IPS-NIHi7 (cell line): Measurements from ENCODE around the gene RPS2.
"Not testable (repeated sequence)": the region's sequence is repeated elsewhere in the genome, so short reads cannot be mapped to it uniquely, and the experiment has no call there.

Experiments used
- DNase-seq: peaks from one replicate; pipeline ENCODE4 v3.0.0; 2012; ENCODE audit warnings: mixed read lengths; ENCODE audit errors: extremely low spot score

Gene RPS2

DNA sequence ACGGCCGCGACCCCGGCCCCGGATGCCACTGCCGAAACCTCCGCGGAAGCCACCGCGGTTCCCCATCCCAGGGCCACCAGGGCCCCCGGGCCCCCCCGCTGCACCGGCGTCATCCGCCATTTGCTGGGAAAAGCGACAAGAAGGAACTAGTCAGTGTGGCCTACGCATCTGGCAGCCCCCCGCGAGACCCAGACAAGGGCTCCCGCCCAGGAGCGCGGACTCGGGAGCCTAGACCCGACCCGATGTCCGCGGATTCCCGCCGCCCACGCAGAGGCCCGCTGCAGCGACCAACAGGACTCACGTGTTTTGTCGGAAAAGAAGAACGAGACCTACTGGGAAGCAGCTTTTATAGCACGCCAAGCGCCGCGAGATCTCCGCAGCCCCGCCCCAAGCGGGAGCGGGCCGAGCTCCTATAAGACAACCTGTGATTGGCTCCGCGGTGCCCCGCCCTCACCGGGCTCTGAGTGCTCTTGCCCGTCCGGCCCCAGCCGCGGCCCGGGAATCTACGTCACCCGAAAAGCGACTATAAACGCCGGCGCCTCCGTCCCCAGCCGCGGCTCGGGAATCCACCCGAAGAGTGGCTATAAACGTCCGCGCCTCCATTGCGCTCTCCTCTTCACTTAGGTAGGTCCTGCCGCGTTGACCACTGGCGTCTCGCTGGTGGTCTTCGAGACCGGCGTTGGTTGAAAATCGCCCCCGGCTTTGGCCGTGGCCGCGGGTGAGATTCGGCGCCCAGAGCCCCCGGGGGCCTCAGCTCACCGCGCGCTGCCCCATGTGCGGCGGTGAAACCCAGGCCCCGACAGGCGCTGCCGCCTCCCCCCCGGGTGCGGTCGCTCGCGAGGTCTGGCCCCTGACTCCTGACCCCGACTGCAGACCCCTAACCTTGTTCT, at the start of gene RPS2:
RPS2 (minus strand) TSS at position 321 of the 890 bp plus-strand sequence; CDS start at position 120, 201 bp downstream.
- DNase-seq = peak; percentile 98

DNA sequence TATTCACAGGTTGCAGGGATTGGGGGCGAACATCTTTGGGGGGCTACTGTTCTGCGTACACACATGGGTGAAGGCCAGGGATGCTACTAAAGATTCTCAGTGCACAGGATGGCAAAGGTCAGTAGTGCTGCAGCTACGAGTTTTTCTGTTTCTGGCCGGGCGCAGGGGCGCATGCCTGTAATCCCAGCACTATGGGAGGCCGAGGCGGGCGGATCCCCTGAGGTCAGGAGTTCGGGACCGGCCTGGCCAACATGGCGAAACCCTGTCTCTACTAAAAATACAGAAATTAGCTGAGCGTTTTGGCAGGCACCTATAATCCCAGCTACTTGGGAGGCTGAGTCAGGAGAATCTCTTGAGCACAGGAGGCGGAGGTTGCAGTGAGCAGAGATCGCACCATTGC, 48.9 kb upstream of the RPS2 start:
- no peak for DNase-seq

DNA sequence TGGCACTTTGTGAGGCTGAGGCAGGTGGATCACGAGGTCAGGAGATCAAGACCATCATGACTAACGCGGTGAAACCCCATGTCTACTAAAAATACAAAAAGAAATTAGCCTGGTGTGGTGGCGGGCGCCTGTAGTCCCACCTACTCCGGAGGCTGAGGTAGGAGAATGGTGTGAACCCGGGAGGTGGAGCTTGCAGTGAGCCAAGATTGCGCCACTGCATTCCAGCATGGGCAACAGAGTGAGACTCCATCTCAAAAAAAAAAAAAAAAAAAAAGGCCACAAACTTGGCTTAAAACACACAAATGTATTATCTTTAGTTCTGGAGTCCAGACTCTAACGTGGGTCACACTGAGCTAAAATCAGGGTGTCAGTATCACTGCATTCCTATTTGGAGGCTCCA, 47.1 kb upstream of the RPS2 start:
- DNase-seq = not testable (repeated sequence)

DNA sequence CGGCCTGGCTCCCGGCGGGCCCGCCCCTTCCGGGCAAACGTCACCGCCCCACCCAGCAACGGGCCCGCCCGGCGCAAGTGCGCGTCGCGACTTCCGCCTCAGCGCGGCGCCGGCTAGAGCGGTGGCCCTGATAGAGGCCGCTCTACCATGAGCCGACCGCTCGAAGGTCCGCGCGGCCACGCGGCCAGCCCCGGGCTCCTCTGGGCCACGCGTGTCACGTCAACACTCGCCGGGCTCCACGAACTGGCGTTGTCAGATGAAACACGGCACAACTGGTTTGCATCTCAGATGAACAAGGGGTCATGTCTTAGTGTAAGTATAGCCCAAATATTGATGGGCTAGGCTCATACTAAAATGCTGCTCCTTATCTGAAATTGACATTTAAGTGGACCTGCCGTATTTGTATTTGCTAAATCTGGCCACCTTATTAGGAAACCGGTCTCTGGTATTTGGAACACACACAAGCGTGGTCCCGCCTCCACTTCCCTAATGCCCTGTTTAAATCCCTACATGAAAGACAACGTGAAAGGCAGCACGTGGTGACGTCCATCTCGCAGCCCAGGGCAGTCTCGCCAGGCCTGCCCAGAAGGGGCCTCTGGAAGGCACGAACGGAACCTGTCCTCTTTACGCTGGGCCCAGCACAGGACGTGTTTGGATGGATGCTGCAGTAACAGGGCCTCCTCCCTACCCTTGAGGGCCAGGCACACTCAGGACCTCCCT, 45.3 kb upstream of the RPS2 start, which contains the start of gene ZNF598:
ZNF598 (minus strand) TSS at position 31 of the 720 bp plus-strand sequence.
- DNase-seq = peak; percentile 91

DNA sequence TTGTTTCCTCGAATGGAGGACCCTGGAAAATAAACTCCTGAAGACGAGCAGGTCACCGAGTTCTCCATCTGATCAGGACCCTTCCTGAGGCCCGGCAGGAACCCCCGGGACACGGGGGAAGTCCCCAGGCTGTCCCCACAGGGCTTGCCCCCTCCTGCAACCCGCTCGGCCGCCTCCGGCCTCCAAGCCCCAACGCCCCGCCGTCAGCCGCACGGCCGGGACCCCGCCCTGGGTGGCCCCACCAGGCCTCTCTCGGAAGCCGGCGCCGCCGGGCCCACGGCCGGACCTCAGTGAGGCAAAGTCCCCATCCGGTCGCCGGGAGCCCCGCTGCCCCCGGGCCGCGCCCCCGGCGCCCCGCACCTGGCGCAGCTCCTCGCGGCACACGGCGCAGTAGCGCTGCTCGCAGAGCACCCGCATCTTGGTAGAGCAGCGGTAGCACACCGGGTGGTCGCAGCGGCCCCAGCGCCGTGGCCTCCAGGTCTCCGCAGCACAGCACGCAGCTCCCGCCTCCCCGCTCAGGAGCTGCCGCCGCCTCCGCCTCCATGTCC, 44.6 kb upstream of the RPS2 start:
- DNase-seq = no peak

DNA sequence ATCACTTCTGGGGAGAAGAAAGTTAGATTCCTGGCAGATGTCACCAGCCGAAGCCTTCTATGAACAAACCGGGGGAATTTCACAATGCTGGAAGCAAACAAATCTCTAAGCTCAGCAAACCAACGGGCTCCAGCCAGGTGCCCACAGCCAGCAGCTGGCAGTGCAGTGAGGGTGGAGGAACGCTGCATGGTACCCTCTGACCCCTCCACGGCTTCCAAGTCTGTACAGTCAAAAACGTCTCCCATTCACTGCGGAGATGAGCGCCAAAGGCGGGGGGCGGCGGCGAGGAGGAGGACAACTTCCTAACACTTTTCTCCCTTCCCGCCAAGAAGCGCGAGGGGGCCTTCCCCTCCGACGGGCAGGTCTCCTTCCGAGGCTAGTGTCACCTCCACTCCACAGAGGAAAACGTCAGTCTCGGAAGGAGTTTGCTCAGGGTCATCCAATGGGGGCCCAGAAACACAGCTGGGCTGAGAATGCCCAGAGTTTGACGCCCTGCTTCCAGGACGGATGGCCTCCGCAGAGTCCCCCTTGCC, 44.1 kb upstream of the RPS2 start:
- no peak for DNase-seq

DNA sequence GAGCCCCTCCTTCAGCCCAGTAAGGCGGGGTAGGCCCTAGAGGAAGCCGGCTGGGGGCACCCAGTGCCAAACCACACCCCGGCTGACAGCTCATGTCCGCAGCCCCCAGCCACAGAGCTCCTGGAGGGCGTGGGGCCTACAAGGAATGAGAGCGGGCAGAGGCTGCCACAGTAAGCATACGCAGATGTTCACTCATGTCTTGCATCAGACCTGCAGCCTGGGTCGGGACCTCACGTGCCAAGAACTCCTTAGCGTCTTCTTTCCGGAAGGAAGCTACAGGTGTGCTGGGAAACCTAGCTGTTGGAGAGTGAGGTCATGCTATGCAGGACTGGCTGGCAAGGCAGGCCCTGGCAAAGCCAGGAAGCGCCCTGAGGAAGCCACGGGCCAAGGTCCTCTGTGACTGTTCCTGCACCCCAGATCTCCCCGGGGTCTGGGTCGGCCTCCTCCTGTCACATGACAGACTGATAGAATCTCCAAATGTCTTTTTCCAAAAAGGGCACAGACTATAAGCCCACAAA, 43.4 kb upstream of the RPS2 start:
- DNase-seq = no peak

DNA sequence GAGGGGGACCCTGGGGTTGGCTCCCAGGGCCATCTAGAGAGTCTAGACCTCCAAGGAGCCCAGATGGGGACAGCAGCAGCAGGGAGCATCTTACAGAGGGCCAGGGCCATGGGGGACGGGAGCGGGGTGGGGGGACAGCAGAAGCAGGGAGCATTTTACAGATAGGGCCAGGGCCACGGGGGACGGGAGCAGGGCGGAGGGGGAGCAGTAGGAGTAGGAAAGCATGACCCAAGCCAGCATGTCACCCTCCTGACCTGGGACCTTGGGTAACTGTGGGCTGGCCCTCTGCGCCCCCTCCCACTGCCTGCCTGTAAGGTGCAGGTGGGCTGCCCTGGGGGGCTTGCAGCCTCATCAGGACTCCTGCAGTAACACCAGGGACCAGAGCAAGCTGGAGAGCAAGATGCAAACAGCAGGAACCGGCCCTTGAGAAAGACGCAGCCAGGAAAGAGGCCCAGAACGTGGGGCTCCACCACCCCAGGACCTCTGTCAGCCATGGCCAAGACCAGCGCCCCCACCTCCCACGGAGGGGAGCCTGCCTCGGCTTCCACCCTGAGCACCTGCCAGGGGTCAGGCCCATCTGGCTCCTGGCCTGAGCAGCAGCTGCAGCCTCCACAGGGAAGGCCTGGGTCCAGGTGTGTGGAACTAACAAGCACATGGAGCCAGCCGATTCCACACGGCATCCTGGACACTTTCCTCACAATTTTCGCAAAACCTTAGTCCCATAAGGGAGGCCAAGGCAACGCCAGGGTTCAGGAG, 42.6 kb upstream of the RPS2 start:
- no peak for DNase-seq

DNA sequence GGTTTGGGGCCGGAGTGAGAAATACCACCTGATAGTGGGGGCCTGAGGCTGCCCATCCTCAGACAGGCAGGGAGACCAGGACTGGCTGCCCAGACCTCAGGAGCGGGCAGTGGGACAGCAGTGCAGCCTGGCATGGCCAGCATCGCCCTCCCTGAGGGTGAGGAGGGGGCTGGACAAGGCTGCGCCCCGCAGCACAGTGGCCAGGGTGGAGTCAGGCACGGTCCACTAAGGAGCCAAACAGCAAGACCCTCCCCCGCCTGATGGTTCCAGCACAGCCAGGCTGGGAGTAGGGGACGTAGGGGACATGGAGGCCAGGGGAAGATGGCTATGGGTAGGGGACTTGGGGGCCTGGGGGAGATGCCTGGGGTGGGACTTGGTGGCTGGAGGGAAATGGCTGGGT, 41.7 kb upstream of the RPS2 start:
- no peak for DNase-seq

DNA sequence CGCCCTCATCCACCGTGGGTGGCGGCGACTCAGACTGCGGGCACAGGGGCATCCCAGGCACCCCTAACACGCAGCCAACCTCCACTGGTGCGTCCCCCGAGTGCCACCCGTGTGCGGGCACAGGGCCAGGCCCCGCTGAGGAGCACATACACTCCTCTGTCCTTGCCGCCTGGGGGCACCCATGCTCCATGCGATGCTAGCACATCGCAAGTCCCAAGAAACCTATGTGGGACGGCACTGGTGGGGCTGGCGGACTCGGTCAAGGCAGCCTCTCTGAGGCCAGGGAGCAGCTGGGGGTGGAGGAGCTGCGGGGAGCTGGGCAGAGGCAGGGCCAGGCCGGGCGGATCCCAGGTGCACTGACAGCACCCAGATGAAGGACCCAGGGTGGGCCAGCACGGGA, 41.0 kb upstream of the RPS2 start:
- no peak for DNase-seq

DNA sequence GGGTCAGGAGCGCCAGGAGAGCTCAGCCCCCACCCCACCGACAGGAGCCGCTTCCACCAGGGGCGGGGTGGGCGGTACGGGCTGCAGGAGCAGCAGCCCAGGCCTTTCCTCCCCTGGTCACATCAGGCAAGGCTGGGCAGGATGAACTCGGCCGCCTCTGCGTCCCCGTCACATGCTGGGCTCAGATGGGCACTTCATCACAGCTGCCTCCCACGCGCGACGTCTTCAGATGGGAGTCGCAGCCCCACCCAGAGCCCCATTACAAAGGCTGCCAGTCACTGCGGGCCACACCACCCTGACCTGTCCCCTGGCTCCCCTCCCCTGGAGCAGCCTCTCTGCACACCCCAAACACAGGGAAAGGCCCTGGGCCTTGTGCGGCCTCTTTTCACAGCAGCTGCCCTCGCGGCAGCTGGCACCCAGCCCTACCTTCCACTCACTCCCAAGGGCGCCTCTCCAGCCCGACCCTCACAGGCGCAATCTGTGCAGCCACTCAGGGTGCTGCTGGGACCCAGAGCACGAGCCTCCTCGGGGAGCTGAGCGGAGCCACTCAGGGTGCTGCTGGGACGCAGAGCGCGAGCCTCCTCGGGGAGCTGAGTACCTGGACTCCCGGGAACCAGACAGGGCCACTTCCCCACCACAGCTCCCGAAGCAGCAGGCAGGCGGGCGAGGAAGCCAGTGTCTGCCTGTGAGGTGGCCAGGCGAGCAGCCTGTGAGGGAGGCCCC, 40.3 kb upstream of the RPS2 start:
- no peak for DNase-seq

DNA sequence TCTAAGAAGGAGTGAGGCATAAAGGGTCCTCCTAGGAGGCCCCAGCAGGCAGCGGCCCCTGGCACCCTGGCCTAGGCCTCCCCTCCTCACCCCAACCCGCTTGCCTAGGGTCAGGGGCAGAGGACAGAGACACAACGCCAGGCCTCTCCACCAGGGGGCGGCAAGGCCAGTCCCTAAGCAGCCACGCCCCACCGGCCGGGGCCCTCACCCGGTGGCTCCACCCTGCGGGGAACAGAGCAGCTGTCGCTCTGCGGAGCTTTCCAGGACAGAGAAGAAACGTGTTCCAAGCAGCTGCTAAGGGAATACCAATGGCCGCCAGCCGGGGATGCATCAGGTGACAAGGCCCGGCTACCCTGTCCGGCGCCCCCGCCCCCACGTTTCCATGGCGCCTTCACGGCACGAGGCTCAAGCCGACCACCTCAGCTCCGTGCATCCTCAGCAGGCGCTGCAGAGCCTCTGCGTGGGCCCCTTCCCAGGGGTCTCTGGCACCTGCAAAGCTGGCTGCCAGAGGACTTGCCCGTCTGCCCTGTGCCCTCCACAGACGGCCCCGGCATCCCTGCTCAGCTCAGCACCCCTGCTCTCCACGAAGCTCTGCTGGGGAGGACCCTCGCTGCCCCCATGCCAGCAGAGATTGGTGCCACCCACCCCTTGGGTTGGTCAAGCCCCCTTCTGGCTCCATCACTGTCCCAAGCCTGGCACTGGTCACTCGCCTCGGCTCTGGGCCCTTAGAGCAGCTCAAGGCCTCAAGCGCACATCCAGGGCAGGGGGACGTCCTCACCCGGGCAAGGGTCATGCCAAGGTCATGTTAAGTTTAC, 39.4 kb upstream of the RPS2 start:
- peak; percentile 96 for DNase-seq

DNA sequence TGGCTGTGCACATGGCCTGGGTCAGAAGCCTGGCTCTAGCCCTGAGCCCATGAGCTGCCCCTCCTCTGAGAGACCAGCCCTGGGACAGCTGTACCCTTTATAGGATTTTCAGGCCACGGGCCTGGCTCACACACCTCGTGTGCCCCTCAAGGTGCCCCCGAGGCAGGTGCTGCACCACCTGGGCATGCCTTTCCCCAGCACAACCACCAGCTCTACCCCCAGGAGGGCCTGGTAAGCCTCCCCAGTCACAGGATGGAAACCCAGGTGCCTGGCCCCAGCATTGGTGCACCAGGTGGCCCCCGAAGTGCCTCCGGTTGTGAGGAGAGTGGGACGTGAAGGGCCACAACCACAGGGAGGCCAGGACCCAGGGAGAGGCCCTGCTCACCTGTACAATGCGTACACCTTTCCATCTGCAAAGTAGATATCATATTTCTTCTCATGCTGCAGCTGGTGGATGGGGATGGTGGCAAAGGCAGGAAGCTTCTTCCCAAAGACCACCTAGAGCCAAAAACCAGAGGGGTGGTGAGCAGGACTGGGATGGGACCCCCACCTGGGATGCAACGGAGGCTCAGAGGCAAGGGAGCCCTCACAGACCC, 38.7 kb upstream of the RPS2 start:
- DNase-seq = no peak

DNA sequence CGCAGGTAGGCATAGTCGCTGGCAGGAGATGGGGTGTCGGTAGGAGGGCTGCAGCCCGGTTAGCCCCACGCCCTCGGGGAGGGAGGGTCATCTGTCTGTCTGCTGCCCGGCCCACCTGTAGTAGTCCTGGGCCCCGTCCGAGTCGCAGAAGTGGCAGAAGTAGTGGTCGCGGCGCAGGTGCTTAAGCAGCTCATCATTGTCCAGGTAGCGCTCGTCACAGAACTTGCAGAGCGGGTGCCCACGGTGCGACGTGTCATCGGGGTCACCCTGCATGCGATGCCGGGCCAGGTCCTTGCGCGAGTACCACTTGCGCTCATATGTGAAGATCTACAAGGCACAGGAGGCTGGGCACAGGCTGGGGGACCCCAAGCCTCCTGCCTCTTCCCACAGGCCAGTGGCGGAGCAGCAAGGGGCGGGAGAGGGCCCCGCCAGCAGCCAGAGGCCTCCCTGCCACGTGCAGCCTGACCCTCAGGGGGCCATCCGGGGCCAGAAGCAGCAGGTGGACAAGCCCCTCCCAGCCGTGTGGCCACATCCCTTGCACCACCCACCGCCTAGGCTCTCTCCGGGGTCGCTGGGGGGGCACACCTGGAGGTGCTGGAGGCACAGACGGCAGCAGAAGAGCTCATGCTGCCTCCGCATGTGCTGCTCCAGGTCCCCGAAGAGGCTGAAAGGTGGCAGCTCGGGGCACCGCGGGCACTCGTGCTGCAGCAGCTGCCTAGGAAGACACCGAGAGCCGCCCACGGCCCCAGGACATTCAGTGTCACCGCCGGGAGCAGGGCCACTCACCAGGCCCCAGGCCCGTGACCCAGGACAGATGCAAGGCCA, 38.0 kb upstream of the RPS2 start:
- DNase-seq = no peak

DNA sequence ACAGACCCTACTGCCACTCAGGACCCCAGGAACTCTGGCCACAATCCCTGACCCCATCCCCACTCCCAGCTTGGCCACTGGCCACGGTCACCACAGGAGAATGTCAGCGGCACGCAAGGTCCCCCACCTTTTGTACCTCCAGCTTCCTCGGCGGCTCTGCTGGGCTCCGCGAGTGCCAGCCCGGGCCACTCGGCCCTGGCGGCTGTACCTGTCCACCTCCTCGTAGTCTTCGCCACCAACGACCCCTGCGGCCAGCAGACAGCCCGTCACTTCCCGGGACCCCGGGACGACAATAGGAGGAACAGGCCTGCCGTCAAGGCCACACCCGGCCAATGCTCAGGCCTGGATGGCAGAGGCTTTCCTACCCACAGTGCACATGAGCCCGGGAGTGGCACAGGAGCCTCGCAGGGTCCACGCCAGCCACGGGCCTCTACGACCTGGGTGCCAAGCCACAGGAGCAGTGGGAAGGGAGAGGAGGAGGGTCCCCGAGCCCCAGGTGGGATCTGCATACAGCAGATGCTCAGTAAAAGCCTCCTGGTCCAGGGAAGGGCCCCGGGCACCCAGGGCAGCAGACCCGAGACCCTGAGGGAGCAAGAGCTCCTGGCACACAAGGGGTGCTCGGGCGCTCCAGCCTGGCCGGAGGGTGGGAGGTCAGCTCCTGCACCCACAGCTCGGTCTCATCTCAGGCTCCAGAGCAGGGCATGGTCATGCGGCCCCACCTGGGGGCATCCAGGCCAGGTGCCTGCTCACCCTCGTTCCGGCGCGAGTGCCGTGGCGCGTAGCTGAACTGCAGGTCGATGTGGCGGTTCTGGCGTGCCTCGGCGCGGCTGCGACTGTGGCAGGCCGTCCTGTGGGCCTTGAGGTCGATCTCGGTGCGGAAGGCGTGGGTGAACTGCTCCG, 37.1 kb upstream of the RPS2 start:
- DNase-seq = no peak

DNA sequence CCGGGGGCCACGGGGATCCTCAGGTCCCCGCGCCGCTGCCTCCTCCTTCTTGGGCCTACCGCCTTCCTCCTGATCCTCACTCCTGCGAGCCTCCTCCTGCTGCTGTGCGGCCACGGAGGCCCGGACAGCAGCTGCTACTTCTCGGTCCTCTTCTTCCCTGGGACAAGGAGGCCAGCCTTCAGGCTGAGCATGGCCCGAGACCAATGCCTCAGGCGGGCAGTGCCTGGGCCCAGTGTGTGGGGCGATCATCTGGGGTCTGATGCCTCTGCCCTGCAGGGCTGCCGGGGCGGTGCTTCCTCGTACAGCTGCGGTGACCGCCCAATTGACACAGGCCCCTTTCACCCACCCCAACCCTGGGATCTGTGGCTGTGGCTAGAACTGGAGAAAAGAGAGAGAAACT, 36.4 kb upstream of the RPS2 start:
- DNase-seq = no peak

DNA sequence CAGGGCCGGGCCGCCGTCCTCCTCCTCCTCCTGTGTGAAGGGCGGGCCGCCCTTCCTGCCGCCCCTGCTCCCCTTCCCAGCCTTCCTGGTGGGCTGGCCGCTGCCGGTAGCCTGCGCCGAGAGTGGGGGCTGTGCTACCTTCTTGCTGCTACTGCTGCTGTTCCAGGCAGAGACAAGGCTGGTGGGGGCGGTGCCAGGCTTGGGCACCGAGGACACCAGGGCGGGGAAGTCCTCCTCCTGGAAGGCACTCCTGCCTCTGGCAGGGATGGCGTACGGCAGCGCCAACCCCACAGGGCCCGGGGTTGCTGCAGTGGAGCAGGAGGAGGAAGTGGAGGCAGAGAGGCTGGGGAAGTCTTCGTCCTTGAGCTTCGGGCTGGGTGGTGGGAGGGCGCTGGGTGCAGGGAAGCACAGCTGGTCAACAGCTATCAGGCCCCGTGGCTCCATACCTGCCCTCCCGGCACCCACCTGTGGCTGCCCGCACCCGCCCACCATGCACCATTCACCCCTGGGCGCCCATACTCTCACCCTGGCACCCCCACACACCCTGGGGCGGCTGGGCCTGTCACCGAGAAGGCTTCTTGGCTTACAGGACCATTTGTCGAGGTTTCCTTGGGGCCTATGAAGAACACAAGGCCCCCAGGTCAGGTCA, 35.4 kb upstream of the RPS2 start:
- no peak for DNase-seq
